ENCODE measurements around the gene PCSK6.

GRCh38 chr15:101349047-101349951 lies 140.2 kb downstream of the PCSK6 start:
- TF ChIP-seq CTCF (IDR thresholded peaks at IDR 0.05; ENCODE audit: low read depth, low read length, poor library complexity, severe bottlenecking): no peak
- TF ChIP-seq EZH2phosphoT487 (IDR thresholded peaks at IDR 0.05; ENCODE audit: borderline replicate concordance, low read length): no peak
